Motor neuron (in vitro differentiated cells): ENCODE measurements around the gene ASCL1. TPM values are rescaled to one million over a fixed set of nuclear protein-coding genes. Genes with fewer than 3 reads are reported as not detected.

Source experiments
- ATAC-seq, 8 experiments: fragments of 200-7000 bp; cut with Tn5 transposase; replicated peaks in 6 of 8; 2 replicates each; pipeline ENCODE4 v1.8.0; 2021; ENCODE audit warnings: mild to moderate bottlenecking in 8 of 8, moderate library complexity in 8 of 8
- H3K27ac ChIP-seq, 2 donors: fragments of 250-450 bp; sonication (Bioruptor Pico); 2 replicates each; pipeline ENCODE4 v1.9.0; 2021; ENCODE audit warnings: antibody characterized with exemption in 2 of 2, mild to moderate bottlenecking in 2 of 2, moderate library complexity in 1 of 2
- H3K4me1 ChIP-seq, 2 donors: fragments of 250-450 bp; sonication (Bioruptor Pico); replicated peaks in 1 of 2; 2 replicates each; pipeline ENCODE4 v1.6.1; 2021; ENCODE audit warnings: antibody characterized with exemption in 2 of 2, mild to moderate bottlenecking in 2 of 2, moderate library complexity in 1 of 2
- H3K4me3 ChIP-seq, 5 donors: fragments of 250-450 bp; sonication (Bioruptor Pico); 2 replicates each; pipeline ENCODE4 v1.9.0; 2021; ENCODE audit warnings: antibody characterized with exemption in 5 of 5, mild to moderate bottlenecking in 5 of 5, moderate library complexity in 4 of 5
- WGBS, 10 experiments: fragments of 450-650 bp; shearing (Covaris generic); methylation state at CpG; one replicate each; pipeline ENCODE4 v1.0.0; 2022; 5-methylcytosine and 5-hydroxymethylcytosine counted together
- in situ Hi-C, 9 experiments: fragments of 400-800 bp; cut with MboI; loops; one replicate each; pipeline ENCODE4 v1.15.0; 2021; ENCODE audit warnings: low sequenced_read_pairs in 9 of 9, low pct_unique_long_range_greater_than_20kb in 2 of 9; ENCODE audit not compliant: unreplicated experiment in 9 of 9
- total RNA-seq, 8 experiments: library from RNA; unstranded; fragments of 300-600 nt; gene quantifications; 2 replicates each; pipeline versions ENCODE4 v1.2.3 to v1.2.4, GENCODE V29; 2022

Gene ASCL1
- total RNA-seq, 8 experiments from 2014 or later: 0.20 to 66.4 (median 4.6) TPM; not detected in 1

- H3K27ac ChIP-seq: no peak overlapping the region
These were observed 13.3 kb downstream of the ASCL1 start for GRCh38 chr12:102970780-102971179.

GRCh38 chr12:102971227-102971626 is 13.8 kb downstream of the ASCL1 start:
- WGBS, 10 experiments: 0 to 100% (median 89%) methylated on average over 2 to 3 of the region's 3 CpGs; no CpG with 5 or more reads in 1 of the 10 experiments
- ATAC-seq: no peak
- no peak overlapping the region for H3K4me3 ChIP-seq
- no peaks in the 10 kb centered on the region for H3K4me1 ChIP-seq
- in situ Hi-C loops: no loop called here
- no peak overlapping the region for H3K27ac ChIP-seq

More at GRCh38 chr12:102970780-102971179, 13.3 kb downstream of the ASCL1 start:
- 0 to 40% (median 0%) methylated on average over 1 to 3 of the region's 4 CpGs; no CpG with 5 or more reads in 4 of the 10 experiments for WGBS, 10 experiments
- Histone ChIP-seq H3K4me3 (no peak overlapping the region), H3K4me1 (no peaks in the 10 kb centered on the region)
- ATAC-seq: no peak
- in situ Hi-C loops: no loop called here

DNA sequence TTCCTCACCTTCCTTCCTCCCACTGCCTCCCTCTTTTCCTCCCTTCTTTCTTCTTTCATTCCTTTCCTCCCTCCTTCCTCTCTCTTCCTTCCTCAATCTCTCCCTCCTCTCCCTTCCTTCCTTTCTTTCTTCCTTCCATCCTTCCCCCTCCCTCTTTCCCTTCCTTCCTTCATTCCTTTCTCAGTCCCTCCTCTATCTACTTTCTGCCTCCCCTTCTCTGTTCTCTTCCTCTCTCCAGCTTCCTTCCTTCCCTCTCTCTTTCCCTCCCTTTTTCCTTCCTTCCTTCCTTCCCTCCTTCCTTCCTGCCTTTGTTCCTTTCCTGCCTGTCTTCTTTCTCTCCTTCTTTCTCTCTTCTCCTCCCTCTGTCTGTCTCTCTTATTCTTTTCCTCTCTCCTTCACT is 16.1 kb downstream of the ASCL1 start:
- Histone ChIP-seq H3K27ac (no peak overlapping the region), H3K4me3 (no peak overlapping the region), H3K4me1 (peaks cover 10 to 11% of the 10 kb centered on the region in 2 donors)
- no peak for ATAC-seq
- in situ Hi-C loops: no loop called here

- no peak overlapping the region for H3K4me3 ChIP-seq
- no peak for ATAC-seq
- H3K4me1 ChIP-seq: peaks cover 17 to 25% of the 10 kb centered on the region in 2 donors
- H3K27ac ChIP-seq: no peak overlapping the region
- WGBS, 10 experiments: 3 to 48% (median 39%) methylated on average over 2 to 5 of the region's 5 CpGs; no CpG with 5 or more reads in 1 of the 10 experiments
- in situ Hi-C loops: no loop called here
These were observed 19.3 kb downstream of the ASCL1 start for GRCh38 chr12:102976609-102977280.

- H3K27ac ChIP-seq: no peak overlapping the region
- in situ Hi-C loops: no loop called here
- H3K4me3 ChIP-seq: no peak overlapping the region
- peaks cover 17 to 25% of the 10 kb centered on the region in 2 donors for H3K4me1 ChIP-seq
- 7 to 40% (median 24%) methylated on average over 1 to 15 of the region's 16 CpGs for WGBS, 10 experiments
- peak in 5 of 8 experiments; percentile 87 to 95 (median 90) for ATAC-seq
These were observed 20.7 kb downstream of the ASCL1 start for GRCh38 chr12:102977945-102978706.

GRCh38 chr12:102980350-102980749 is 22.9 kb downstream of the ASCL1 start:
- ATAC-seq: no peak
- Histone ChIP-seq H3K4me3 (no peak overlapping the region), H3K27ac (no peak overlapping the region), H3K4me1 (peaks cover 17 to 25% of the 10 kb centered on the region in 2 donors)
- WGBS, 10 experiments: 0 to 100% (median 100%) methylated on average over 1 of the region's 1 CpG
- in situ Hi-C loops: no loop called here

DNA sequence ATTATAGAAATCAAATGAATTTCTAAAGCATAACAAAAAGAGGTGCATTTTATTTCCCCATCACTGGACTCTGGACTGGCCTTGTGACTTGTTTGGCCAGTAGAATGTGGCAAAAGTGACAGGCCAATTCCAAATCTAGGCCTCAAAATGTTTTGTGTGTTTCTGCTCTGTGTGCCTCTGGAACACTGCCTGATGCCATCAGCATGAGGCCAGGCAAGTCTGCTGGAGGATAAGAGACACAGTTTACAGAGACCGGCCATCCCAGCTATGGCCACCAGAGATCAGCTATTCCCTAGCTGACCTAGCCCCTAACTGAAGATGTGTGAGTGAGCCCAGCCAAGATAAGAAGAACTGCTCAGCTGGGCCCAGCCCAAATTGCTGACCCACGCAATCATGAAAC is 32.9 kb downstream of the ASCL1 start:
- Histone ChIP-seq H3K27ac (no peak overlapping the region), H3K4me3 (no peak overlapping the region), H3K4me1 (peaks cover 0 to 10% of the 10 kb centered on the region in 2 donors)
- peak in 1 of 8 experiments; percentile 57 for ATAC-seq
- WGBS, 10 experiments: 0 to 100% (median 54%) methylated on average over 1 to 2 of the region's 2 CpGs; no CpG with 5 or more reads in 6 of the 10 experiments
- in situ Hi-C loops: no loop called here

- WGBS, 10 experiments: 20 to 60% (median 30%) methylated on average over 1 to 2 of the region's 5 CpGs; no CpG with 5 or more reads in 5 of the 10 experiments
- in situ Hi-C loops: no loop called here
- Histone ChIP-seq H3K4me1 (peaks cover 0 to 10% of the 10 kb centered on the region in 2 donors), H3K4me3 (no peak overlapping the region), H3K27ac (no peak overlapping the region)
- ATAC-seq: peak in 5 of 8 experiments; percentile 98 to 100 (median 99)
These were observed 34.8 kb downstream of the ASCL1 start for GRCh38 chr12:102992297-102992696.

DNA sequence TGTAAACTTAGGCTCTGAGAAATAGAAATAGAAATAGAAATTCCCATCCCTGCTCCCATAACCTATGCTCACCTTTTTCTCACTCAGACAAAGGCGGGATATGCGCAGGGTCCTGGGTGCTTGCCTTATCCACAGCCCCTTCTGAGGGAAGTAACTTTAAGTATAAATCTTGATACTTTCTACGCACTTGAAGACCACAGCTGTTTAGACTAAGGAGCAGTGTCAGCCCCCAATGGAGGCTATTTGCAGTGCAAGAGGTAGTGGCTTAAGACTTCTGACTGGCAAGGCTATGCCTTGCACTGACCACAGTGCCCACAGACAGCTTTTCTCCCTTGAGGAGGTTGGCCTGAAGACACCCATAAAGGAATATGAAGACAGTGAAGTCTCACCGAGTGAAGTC is 35.2 kb downstream of the ASCL1 start:
- Histone ChIP-seq H3K4me3 (no peak overlapping the region), H3K27ac (no peak overlapping the region), H3K4me1 (peaks cover 0 to 10% of the 10 kb centered on the region in 2 donors)
- 0 to 100% (median 83%) methylated on average over 1 to 4 of the region's 4 CpGs; no CpG with 5 or more reads in 5 of the 10 experiments for WGBS, 10 experiments
- peak in 2 of 8 experiments; percentile 7 to 11 for ATAC-seq
- in situ Hi-C loops: no loop called here

- Histone ChIP-seq H3K4me1 (peaks cover 0 to 10% of the 10 kb centered on the region in 2 donors), H3K27ac (no peak overlapping the region), H3K4me3 (no peak overlapping the region)
- in situ Hi-C loops: no loop called here
- 0 to 100% (median 90%) methylated on average over 1 of the region's 1 CpG; no CpG with 5 or more reads in 5 of the 10 experiments for WGBS, 10 experiments
- no peak for ATAC-seq
These were observed 36.1 kb downstream of the ASCL1 start for GRCh38 chr12:102993537-102993936.

- no peak overlapping the region for H3K27ac ChIP-seq
- ATAC-seq: no peak
- H3K4me3 ChIP-seq: no peak overlapping the region
- H3K4me1 ChIP-seq: peaks cover 0 to 10% of the 10 kb centered on the region in 2 donors
- 0 to 100% (median 14%) methylated on average over 1 of the region's 1 CpG; no CpG with 5 or more reads in 3 of the 10 experiments for WGBS, 10 experiments
- in situ Hi-C loops: no loop called here
These were observed 37.9 kb downstream of the ASCL1 start for GRCh38 chr12:102995372-102995771.
